OCI-LY3 (cell line): ENCODE measurements around the gene IWS1.
A peak's percentile ranks its signal among the peaks of the same experiment; 100 is the strongest.

Experiments
- H2AFZ ChIP-seq: fragments of 200-600, 300-600 bp; shearing (Covaris generic); 2 replicates; pipeline ENCODE4 v1.6.0; 2014; ENCODE audit warnings: antibody characterized with exemption, low read depth, low read length
- H3K27ac ChIP-seq: fragments of 200-600, 300-600 bp; sonication (generic); 2 replicates; pipeline ENCODE4 v1.5.1; 2014; ENCODE audit warnings: mild to moderate bottlenecking, low read length, moderate library complexity, mixed read lengths
- H3K27me3 ChIP-seq: fragments of 200-600, 300-600 bp; sonication (generic); 2 replicates; pipeline ENCODE4 v1.6.1; 2014; ENCODE audit warnings: low read depth, low read length, mixed read lengths
- H3K36me3 ChIP-seq: fragments of 200-600, 300-600 bp; sonication (generic); replicated peaks from 2 replicates; pipeline ENCODE3; 2014; ENCODE audit warnings: low read depth, low read length, mixed read lengths
- H3K4me1 ChIP-seq: fragments of 300-600, 200-600 bp; sonication (generic); 2 replicates; pipeline ENCODE4 v1.6.1; 2014; ENCODE audit warnings: low read length, mixed read lengths
- H3K4me2 ChIP-seq: fragments of 200-600, 300-600 bp; sonication (generic); 2 replicates; pipeline ENCODE4 v1.6.1; 2014; ENCODE audit warnings: low read length, mixed read lengths
- H3K4me3 ChIP-seq: fragments of 300-600, 200-600 bp; sonication (generic); 2 replicates; pipeline ENCODE4 v1.5.1; 2014; ENCODE audit warnings: antibody characterized with exemption, mild to moderate bottlenecking, low read length, moderate library complexity
- H3K79me2 ChIP-seq: fragments of 300-600, 200-600 bp; shearing (Covaris generic); 2 replicates; pipeline ENCODE4 v1.6.1; 2014; ENCODE audit warnings: mild to moderate bottlenecking, low read length, mixed read lengths
- H3K9ac ChIP-seq: fragments of 300-600, 200-600 bp; shearing (Covaris generic); 2 replicates; pipeline ENCODE4 v1.6.0; 2014; ENCODE audit warnings: mild to moderate bottlenecking, low read length, moderate library complexity
- H3K9me3 ChIP-seq: fragments of 200-600, 300-600 bp; shearing (Covaris generic); 2 replicates; pipeline ENCODE4 v1.6.1; 2014; ENCODE audit warnings: low read length, mixed read lengths; ENCODE audit not compliant: insufficient read depth
- H4K20me1 ChIP-seq: fragments of 200-600, 300-600 bp; sonication (generic); 2 replicates; pipeline ENCODE4 v1.6.1; 2016; ENCODE audit warnings: low read length, mixed read lengths; ENCODE audit not compliant: insufficient read depth
- CTCF ChIP-seq: fragments of 200-600, 300-600 bp; sonication (generic); IDR thresholded peaks from 2 replicates; pipeline ENCODE4 v1.5.1; 2014; ENCODE audit warnings: antibody characterized with exemption, low read length, low read depth
- EZH2phosphoT487 ChIP-seq: fragments of 200-600 bp; shearing (Covaris generic); IDR thresholded peaks from 2 replicates; pipeline ENCODE4 v1.6.1; 2018; ENCODE audit warnings: antibody characterized with exemption, mixed run types, low read depth

Gene IWS1

GRCh38 chr2:127526132-127527000, at the start of gene IWS1:
TSS of gene IWS1 (minus strand) at chr2:127526489. CDS start at chr2:127526208, 281 bp downstream.
- Histone ChIP-seq H3K4me2 (peak within 1 kb of the TSS; percentile 72), H4K20me1 (no peaks in the 10 kb centered on the region), H3K27ac (peak within 1 kb of the TSS; percentile 72), H3K9me3 (no peaks in the 10 kb centered on the region), H2AFZ (peak within 1 kb of the TSS; percentile 98), H3K36me3 (peaks cover 20% of the 10 kb centered on the region), H3K79me2 (peaks cover 50% of the 10 kb centered on the region), H3K4me3 (peak within 1 kb of the TSS; percentile 85), H3K9ac (peak within 1 kb of the TSS; percentile 86), H3K27me3 (no peaks in the 10 kb centered on the region), H3K4me1 (peaks cover 18% of the 10 kb centered on the region)
- TF ChIP-seq CTCF (peak; percentile 34), EZH2phosphoT487 (no peak)

GRCh38 chr2:127575941-127576432, 49.7 kb upstream of the IWS1 start:
- H3K4me1 ChIP-seq, result no peaks in the 10 kb centered on the region
- H3K36me3 ChIP-seq, result no peaks in the 10 kb centered on the region
- no peak overlapping the region for H3K27ac ChIP-seq
- TF ChIP-seq EZH2phosphoT487, result no peak
- no peak for TF ChIP-seq CTCF
- H3K9me3 ChIP-seq, result no peaks in the 10 kb centered on the region
- peaks cover 11% of the 10 kb centered on the region; the same call in 1 of the 2 replicates for H3K27me3 ChIP-seq
- no peak overlapping the region for H3K4me3 ChIP-seq
- no peak overlapping the region for H2AFZ ChIP-seq
- H3K4me2 ChIP-seq, result no peak overlapping the region
- H4K20me1 ChIP-seq, result no peaks in the 10 kb centered on the region
- no peak overlapping the region for H3K9ac ChIP-seq
- H3K79me2 ChIP-seq, result no peaks in the 10 kb centered on the region

GRCh38 chr2:127575185-127575765, 49.0 kb upstream of the IWS1 start:
- Histone ChIP-seq H2AFZ (no peak overlapping the region), H3K4me1 (no peaks in the 10 kb centered on the region), H3K27me3 (peaks cover 18% of the 10 kb centered on the region; the same call in 1 of the 2 replicates), H3K4me3 (no peak overlapping the region), H3K79me2 (no peaks in the 10 kb centered on the region), H3K9me3 (no peaks in the 10 kb centered on the region), H4K20me1 (no peaks in the 10 kb centered on the region), H3K9ac (no peak overlapping the region), H3K27ac (no peak overlapping the region), H3K36me3 (no peaks in the 10 kb centered on the region), H3K4me2 (no peak overlapping the region)
- peak; percentile 31 for TF ChIP-seq CTCF
- TF ChIP-seq EZH2phosphoT487, result no peak

GRCh38 chr2:127574656-127575055, 48.4 kb upstream of the IWS1 start:
- Histone ChIP-seq H3K27ac (no peak overlapping the region), H3K79me2 (no peaks in the 10 kb centered on the region), H3K4me1 (no peaks in the 10 kb centered on the region), H3K9me3 (no peaks in the 10 kb centered on the region), H3K4me3 (no peak overlapping the region), H3K27me3 (peaks cover 24% of the 10 kb centered on the region; the same call in 1 of the 2 replicates), H2AFZ (no peak overlapping the region), H3K4me2 (no peak overlapping the region), H3K9ac (no peak overlapping the region), H3K36me3 (no peaks in the 10 kb centered on the region), H4K20me1 (no peaks in the 10 kb centered on the region)
- no peak for TF ChIP-seq EZH2phosphoT487
- TF ChIP-seq CTCF, result no peak
